Body of pancreas (tissue), 4 donors: ENCODE data around the gene HACD3. TPM values are rescaled to one million over a fixed set of nuclear protein-coding genes. Genes with fewer than 3 reads are reported as not detected.
A peak's percentile ranks its signal among the peaks of the same experiment; 100 is the strongest.

ENCODE experiments used
- ATAC-seq: fragments of 150-250 bp; one replicate; pipeline ENCODE4 v1.9.1; 2016
- DNase-seq, 4 donors: peaks; one replicate each; pipeline ENCODE4 v3.0.0-alpha.2; 2019
- H3K27ac ChIP-seq, 4 donors: fragments of 200-600 bp; sonication (generic); 1 replicate in 3 of 4; 2 replicates in 1 of 4; pipeline versions ENCODE4 v1.5.1 to v1.6.1; 2016 to 2019; ENCODE audit warnings: mild to moderate bottlenecking in 1 of 4, mixed read lengths in 1 of 4, moderate library complexity in 1 of 4
- H3K27me3 ChIP-seq, 2 donors: fragments of 200-600 bp; sonication (generic); one replicate each; pipeline ENCODE4 v1.6.0; 2016; ENCODE audit warnings: mild to moderate bottlenecking in 1 of 2
- H3K36me3 ChIP-seq, 2 donors: fragments of 200-600 bp; sonication (generic); replicated peaks in 1 of 2; 2 replicates each; pipeline ENCODE4 v1.5.1; 2016; ENCODE audit warnings: low read depth in 2 of 2; ENCODE audit not compliant: insufficient read depth in 1 of 2
- H3K4me1 ChIP-seq: fragments of 200-600 bp; sonication (generic); one replicate; pipeline ENCODE4 v1.6.0; 2016
- H3K4me3 ChIP-seq, 2 donors: fragments of 200-600 bp; sonication (generic); 1 replicate in 1 of 2; 2 replicates in 1 of 2; pipeline ENCODE4 v1.5.1; 2016 to 2019
- H3K9me3 ChIP-seq, 3 donors: fragments of 200-600 bp; sonication (generic); 1 replicate in 2 of 3; 2 replicates in 1 of 3; pipeline ENCODE4 v1.5.1; 2016
- POLR2A ChIP-seq, 3 donors: fragments of 450-650 bp; IDR thresholded peaks; one replicate each; pipeline ENCODE4 v1.6.1; 2016; ENCODE audit warnings: antibody characterized with exemption in 3 of 3, mild to moderate bottlenecking in 2 of 3
- WGBS, 2 donors: methylation state at CpG; one replicate each; pipeline ENCODE4 v1.1.5; 2017; 5-methylcytosine and 5-hydroxymethylcytosine counted together
- intact Hi-C: fragments of 100-400 bp; cut with DNase I; formaldehyde crosslinking; loops from one replicate; pipeline ENCODE4 v1.15.1; 2023
- total RNA-seq, 2 donors: library from RNA; depleted of rRNA; stranded (reverse); fragments of >200 nt; gene quantifications; one replicate each; pipeline ENCODE4 v1.1.0, GENCODE V29; 2016
- TF ChIP-seq, protein P1 (sequence below), 7 experiments: fragments of 450-650 bp in 4 of 7; fragments of 200-600 bp in 3 of 7; sonication (generic) in 3 of 7; IDR thresholded peaks; one replicate each; pipeline ENCODE4 v1.5.1; 2016 to 2019; ENCODE audit warnings: antibody characterized with exemption in 7 of 7

Gene HACD3
- total RNA-seq, 2 donors from 2014 or later = 10.9 to 35.8 TPM

DNA sequence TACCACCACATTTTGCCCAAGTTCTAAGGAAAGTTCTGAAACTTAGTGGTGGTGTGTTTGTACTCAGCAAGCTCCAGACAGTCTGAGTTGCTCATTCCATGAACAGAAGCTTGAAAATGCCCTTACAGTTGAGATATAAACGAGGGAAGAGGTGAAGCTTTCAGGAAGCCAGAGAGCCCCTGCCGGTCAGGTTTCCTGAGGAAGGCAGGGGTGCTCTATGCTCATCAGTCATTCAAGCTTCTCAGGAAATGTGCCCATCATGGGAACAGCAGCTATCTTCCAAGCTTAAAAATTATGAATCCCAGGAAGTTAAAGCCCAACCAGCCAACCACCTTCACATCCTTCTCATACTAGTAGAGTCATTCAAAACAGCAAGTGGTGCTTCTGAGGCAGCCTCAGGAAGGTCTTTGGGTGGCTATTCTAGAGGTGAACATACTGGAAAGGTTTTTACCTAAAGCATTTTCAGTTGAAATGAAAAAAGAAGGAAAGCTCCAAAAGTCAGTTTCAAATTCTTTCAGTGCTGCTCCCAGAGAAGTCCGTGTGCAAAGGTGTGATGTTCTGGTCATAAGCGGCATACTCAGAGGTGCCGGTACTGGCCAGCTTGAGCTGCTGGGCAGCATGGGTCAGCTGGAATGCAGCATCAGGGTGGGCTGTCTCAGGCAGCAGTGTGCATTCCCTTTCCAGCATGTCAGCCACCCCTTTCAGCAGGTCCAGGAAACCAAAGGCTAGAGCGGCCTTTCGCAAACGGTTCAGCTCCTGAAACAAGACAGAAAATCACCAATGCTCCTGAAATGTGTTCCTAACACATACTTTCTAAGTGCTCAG, 48.9 kb downstream of the HACD3 start:
- H3K27me3 ChIP-seq = no peaks in the 10 kb centered on the region
- intact Hi-C loops = no loop called here
- no peaks in the 10 kb centered on the region for H3K4me1 ChIP-seq
- WGBS, 2 donors = 73 to 81% methylated on average over 8 of the region's 8 CpGs
- ATAC-seq = no peak
- no peak overlapping the region for H3K4me3 ChIP-seq
- no peak overlapping the region for H3K27ac ChIP-seq
- no peak for TF ChIP-seq POLR2A (IDR thresholded peaks at IDR 0.05)
- TF ChIP-seq, protein P1, sequence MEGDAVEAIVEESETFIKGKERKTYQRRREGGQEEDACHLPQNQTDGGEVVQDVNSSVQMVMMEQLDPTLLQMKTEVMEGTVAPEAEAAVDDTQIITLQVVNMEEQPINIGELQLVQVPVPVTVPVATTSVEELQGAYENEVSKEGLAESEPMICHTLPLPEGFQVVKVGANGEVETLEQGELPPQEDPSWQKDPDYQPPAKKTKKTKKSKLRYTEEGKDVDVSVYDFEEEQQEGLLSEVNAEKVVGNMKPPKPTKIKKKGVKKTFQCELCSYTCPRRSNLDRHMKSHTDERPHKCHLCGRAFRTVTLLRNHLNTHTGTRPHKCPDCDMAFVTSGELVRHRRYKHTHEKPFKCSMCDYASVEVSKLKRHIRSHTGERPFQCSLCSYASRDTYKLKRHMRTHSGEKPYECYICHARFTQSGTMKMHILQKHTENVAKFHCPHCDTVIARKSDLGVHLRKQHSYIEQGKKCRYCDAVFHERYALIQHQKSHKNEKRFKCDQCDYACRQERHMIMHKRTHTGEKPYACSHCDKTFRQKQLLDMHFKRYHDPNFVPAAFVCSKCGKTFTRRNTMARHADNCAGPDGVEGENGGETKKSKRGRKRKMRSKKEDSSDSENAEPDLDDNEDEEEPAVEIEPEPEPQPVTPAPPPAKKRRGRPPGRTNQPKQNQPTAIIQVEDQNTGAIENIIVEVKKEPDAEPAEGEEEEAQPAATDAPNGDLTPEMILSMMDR (IDR thresholded peaks at IDR 0.05) = no peak
- H3K36me3 ChIP-seq = peaks cover 0 to 19% of the 10 kb centered on the region in 2 donors
- no peaks in the 10 kb centered on the region for H3K9me3 ChIP-seq
- DNase-seq = no peak

DNA sequence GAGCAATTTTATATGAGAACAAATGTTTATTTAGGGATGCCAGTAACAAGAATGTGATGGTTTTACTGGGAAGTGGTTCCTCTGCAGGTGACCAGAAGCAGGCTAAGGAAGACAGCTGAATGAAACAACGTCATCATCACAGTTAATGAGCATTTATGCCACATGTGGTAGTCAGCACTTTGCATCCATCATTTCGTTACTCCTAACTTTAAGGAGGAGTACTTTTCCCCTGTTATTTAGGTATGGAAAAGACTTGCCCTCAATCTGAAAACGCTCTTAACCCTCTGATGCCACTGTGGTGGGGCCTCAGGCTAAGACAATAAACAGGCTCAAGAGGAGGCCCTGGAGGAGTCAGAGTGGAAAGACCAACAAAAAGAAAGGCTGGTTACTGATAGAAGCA, 49.5 kb downstream of the HACD3 start:
- DNase-seq (no peak), ATAC-seq (no peak)
- H3K4me3 ChIP-seq = no peak overlapping the region
- no peak for TF ChIP-seq POLR2A (IDR thresholded peaks at IDR 0.05)
- TF ChIP-seq, protein P1 (IDR thresholded peaks at IDR 0.05) = no peak
- no peaks in the 10 kb centered on the region for H3K9me3 ChIP-seq
- WGBS, 2 donors = 81 to 96% methylated on average over 3 of the region's 3 CpGs
- no peaks in the 10 kb centered on the region for H3K4me1 ChIP-seq
- intact Hi-C loops = no loop called here
- no peak overlapping the region for H3K27ac ChIP-seq
- peaks cover 0 to 21% of the 10 kb centered on the region in 2 donors for H3K36me3 ChIP-seq
- no peaks in the 10 kb centered on the region for H3K27me3 ChIP-seq

DNA sequence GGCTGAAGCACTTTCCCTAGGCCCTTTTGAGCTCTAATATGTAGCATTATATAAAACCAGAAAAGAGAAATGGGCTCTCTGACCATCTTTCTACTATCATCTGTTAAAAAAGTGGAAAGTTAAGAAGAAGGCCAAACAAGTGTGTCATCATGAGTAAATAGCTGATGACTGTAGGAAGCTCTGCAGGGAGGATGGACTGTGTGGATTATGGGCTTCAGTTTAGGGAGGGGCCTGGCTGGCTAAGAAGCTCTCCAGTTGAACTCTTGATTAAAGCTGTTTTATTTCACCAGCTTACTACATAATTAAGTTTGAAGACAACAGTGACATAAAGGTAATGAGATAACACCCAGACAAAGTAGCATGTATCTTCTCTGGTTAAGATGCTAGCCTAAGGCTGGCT, 50.0 kb downstream of the HACD3 start:
- TF ChIP-seq POLR2A (IDR thresholded peaks at IDR 0.05) = no peak
- TF ChIP-seq, protein P1 (IDR thresholded peaks at IDR 0.05) = no peak
- Histone ChIP-seq H3K4me1 (no peaks in the 10 kb centered on the region), H3K36me3 (peaks cover 0 to 21% of the 10 kb centered on the region in 2 donors), H3K9me3 (no peaks in the 10 kb centered on the region), H3K4me3 (no peak overlapping the region), H3K27ac (no peak overlapping the region), H3K27me3 (no peaks in the 10 kb centered on the region)
- intact Hi-C loops = no loop called here
- DNase-seq (no peak), ATAC-seq (no peak)

DNA sequence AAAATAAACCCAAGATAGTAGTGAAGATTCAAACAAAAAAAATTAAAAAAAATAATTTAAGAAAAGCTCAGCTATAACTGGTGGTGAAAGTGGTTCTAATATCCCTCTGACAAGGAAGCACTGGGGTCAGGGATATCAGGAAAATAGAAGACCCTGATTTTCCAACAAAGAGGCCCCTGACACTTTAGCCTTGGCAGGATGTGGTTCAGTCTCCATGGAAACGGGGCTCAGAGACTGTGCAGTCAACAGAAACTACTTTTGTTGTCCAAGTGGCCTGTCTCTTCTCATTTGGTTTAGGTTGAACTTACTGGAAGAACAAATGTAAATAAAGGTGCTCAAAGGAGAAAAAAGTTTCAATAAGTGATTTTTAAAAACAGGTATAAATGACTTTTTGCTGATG, 53.4 kb downstream of the HACD3 start:
- Histone ChIP-seq H3K27ac (peak overlapping the region in 1 of 4 donors; percentile 18), H3K27me3 (no peaks in the 10 kb centered on the region), H3K9me3 (no peaks in the 10 kb centered on the region), H3K36me3 (peaks cover 0 to 21% of the 10 kb centered on the region in 2 donors), H3K4me1 (no peaks in the 10 kb centered on the region), H3K4me3 (no peak overlapping the region)
- WGBS, 2 donors = 56% methylated on average over 1 of the region's 1 CpG
- DNase-seq (no peak), ATAC-seq (no peak)
- TF ChIP-seq POLR2A (IDR thresholded peaks at IDR 0.05) = no peak
- TF ChIP-seq, protein P1 (IDR thresholded peaks at IDR 0.05) = no peak
- intact Hi-C loops = no loop called here

DNA sequence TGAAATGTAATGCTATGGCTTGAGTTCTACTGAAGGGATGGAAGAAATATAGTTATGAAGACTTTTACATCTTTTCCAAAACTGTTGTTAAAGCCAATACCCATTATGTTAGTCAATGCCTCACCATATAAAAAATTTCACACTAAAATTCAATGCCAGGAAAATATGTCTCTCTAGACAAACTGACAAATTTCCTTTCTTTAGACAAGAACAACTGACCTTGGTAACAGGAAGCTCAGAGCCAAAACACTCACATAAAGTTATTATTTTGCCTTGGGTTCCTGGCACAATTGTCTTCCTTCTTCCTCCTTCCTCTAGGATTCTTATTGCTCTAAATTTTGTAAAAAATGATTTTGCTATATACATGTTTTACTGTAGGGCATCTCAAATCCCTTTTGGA, 54.0 kb downstream of the HACD3 start:
- Histone ChIP-seq H3K36me3 (peaks cover 0 to 25% of the 10 kb centered on the region in 2 donors), H3K4me1 (no peaks in the 10 kb centered on the region), H3K27ac (peak overlapping the region in 1 of 4 donors; percentile 18), H3K9me3 (no peaks in the 10 kb centered on the region), H3K4me3 (no peak overlapping the region), H3K27me3 (no peaks in the 10 kb centered on the region)
- no peak for ATAC-seq
- no peak for DNase-seq
- TF ChIP-seq, protein P1 (IDR thresholded peaks at IDR 0.05) = no peak
- no peak for TF ChIP-seq POLR2A (IDR thresholded peaks at IDR 0.05)
- intact Hi-C loops = no loop called here
